HG03025 (cell line): ENCODE results near the gene ST3GAL4.

Source experiments
- ATAC-seq: cut with Tn5 transposase; IDR thresholded peaks from one replicate; pipeline ENCODE4 v1.9.1; 2021; ENCODE audit warnings: mild to moderate bottlenecking, moderate library complexity; ENCODE audit not compliant: unreplicated experiment, low FRiP score

Gene ST3GAL4

GRCh38 chr11:126417091-126417862 is 61.8 kb downstream of the ST3GAL4 start:
- no peak for ATAC-seq

- no peak for ATAC-seq
These were observed 63.4 kb downstream of the ST3GAL4 start for GRCh38 chr11:126418887-126419286.

GRCh38 chr11:126419801-126420697 is 64.6 kb downstream of the ST3GAL4 start:
- peak; percentile 84 for ATAC-seq

DNA sequence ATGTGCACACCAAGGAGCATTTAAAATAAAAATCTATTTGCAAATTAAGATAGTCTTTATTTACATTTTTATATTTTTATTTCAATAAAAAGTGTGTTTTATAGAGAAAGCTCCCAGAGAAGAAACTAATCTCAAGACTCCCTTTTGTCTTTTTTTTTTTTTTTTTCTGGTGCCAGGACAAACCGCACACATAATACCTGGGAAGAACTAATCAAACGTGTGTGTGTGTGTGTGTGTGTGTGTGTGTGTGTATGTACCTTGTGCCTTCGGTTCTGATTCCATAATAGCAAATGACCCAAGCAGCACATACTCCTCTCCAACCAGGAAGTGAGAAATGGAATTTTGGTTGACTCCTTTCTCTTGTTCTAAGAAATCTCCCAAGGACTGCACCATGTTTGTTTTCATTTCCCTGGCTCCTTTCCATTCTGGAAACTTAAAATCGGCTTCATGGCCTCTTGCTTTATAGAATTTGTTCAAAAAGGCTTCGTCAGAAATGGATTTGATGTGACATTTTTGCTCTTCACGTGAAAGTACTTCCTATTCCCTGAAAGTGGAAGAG is 65.3 kb downstream of the ST3GAL4 start:
- ATAC-seq = no peak

- no peak for ATAC-seq
These were observed 65.8 kb downstream of the ST3GAL4 start for GRCh38 chr11:126421271-126421671.

- no peak for ATAC-seq
These were observed 67.0 kb downstream of the ST3GAL4 start for GRCh38 chr11:126422446-126422845.

DNA sequence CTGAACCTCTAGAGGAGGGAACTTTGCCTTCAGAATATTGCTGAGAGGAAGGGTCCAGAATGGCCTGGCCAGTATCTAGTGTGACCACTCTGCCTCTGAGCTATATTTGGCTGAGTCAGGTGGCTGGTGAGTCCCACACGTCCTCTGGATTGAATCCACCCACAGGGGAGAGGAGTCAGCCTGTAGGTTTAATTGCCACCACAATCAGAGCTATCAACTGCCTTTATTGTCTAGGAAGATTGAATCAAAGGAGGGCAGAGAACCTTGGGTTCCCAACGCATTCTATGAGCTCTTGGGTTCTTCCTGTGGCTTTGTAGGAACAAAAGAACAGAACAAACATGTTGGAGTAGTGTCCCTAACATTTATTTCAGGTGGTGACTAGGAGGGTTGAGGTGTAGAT is 67.7 kb downstream of the ST3GAL4 start:
- no peak for ATAC-seq

DNA sequence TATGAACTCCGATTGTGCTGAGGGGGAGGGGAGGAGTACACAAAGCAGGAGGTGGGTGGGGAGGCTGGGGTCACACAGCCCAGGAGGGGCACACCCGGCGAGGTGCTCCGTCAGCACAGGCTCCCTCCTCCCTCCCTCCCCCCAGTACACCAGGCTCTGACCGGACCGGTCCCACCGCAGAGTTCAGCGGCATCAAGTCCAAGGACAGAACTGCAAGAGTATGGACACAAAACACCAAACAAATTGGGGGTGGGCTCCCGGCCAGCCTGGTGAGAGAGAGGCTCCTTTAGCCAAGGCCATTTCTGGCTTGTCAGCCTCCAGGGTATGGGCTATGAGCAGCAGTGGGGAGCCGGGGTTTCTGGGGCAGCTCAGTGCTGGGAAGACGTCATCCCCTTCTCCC is 68.3 kb downstream of the ST3GAL4 start:
- no peak for ATAC-seq

DNA sequence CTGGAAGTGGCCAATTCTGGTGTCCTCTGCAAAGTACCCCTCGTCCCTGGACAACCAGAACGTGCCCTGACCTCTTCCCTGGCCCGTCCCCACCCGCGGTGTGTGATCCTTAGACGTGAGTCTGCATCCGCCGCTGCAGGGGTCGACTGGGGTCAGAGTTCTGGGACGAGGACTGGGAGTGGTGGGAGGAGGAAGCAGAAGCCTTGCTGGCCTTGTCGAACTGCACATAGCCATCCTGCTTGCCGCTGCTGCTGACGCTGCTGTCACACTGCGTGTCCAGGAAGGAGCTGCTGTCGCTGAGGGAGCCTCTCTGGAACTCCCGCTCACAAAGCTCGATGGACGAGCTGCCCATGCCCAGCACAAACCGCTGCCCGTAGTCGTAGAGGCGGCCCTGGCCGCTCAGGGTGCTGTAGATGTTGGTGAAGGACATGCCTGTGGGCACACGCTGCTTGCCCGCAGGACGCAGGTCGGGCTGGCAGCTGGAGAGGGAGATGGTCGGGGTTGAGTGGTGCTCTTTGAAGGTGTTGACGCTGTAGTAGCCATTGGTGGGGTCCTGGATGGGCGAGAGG is 69.1 kb downstream of the ST3GAL4 start:
- ATAC-seq = no peak

- no peak for ATAC-seq
These were observed 70.6 kb downstream of the ST3GAL4 start for GRCh38 chr11:126426106-126426505.

GRCh38 chr11:126426820-126427749 is 71.6 kb downstream of the ST3GAL4 start:
- no peak for ATAC-seq

- no peak for ATAC-seq
These were observed 75.3 kb downstream of the ST3GAL4 start for GRCh38 chr11:126430581-126431335.

DNA sequence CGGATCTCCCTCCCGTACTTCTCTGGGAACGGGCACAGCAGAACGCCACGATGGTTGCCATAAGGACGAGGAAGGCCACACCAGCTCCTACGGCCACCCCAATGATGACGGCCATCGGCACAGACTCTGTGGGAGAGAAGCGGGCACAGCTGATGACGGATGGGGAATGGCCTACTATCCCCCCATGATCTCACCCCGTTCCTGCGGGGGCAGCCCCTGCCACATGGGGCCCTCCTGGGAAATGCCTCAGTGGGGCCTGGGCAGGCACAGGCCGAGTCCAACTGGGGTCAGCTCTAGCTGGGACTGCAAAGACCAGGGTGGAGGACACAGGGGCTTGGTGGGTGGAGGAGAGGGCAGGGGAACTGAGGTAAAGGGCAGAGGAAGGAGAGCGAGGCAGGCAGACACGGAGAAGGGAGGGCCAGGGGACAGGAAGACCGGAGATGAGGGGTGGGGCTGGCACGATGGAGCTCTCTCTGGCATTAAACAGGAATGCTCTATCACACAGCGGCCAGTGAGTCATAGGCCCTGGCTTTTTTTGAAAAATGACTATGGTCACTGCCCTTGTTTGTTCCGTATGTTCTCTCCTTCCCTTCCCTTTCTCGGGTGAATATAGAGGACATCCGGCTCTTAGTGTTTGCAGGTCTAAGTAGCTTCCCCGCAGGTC is 76.0 kb downstream of the ST3GAL4 start:
- no peak for ATAC-seq

DNA sequence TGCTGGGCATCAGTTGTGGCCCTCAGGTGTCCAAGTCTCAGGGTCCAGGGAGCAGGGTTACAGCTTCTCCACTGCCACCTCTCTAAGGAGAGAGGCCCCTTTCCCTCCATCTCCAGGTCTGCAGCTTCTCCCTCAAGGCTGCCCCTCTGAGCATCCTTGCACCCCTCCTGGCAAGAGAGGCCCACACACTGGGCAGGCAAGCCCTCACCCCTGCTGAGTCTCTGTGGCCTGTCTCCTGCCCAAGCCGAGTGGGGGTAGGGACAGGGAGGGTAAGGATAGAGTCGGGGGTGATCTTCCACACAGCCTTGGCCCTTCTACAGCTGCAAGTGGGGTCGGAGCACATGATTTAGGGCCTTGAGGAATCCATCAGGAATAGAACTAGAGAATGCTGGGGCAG is 76.6 kb downstream of the ST3GAL4 start:
- ATAC-seq = no peak

DNA sequence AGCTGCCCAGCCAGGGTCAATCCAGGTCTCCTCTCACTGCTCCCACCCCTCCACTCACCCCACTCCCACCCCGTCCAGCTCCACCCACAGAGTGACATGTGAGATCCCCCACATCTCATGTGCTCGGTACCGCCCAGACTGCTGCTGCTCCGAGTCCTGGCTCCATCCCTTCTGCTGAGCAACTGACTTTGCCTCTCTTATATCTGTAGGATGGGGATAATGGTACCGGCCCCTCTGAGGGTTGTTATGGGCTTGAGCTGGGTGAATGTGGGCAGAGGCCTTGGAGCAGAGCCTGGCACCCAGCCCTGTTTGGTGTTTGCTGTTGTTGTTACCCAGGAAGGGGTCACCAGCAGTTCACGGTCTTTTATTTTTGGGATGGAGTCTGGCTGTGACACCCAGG is 77.0 kb downstream of the ST3GAL4 start:
- ATAC-seq = no peak

DNA sequence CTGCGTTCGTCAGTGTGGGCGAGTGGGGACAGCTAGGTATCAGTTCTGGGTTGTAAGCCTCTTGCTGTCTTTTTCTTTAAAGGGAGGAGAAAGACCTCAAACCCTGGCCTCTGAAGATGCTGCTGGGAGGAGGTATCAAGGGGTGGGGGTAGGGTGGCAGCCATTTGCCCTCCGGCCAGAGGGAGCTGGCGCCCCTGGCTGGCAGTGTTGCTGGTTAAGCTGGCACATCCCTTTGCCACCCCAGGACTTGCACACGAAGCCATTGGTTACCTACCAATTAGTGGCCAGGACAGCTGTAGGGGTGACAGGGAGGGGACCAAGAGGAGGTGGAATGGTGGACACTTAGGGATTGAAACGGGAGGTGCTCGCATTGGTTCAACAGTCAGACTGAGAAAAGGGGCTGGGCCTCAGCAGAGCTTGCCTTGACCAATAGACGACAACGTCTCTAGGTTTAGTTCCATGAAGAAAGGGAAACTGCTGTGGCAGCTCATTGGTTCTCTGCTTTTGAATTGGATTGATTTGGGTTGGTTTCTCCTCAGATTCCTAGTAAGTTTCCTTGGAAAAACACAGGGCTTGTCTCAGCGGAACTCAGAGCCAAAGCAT is 77.9 kb downstream of the ST3GAL4 start:
- no peak for ATAC-seq

- ATAC-seq = no peak
These were observed 78.8 kb downstream of the ST3GAL4 start for GRCh38 chr11:126433989-126434949.
